GM12891 (cell line): ENCODE data around the gene CCDC18.

ENCODE experiments used
- PAX5 ChIP-seq: IDR thresholded peaks from 2 replicates; pipeline ENCODE4 v1.6.1; 2011; ENCODE audit warnings: low read length, moderate library complexity, mild to moderate bottlenecking; ENCODE audit not compliant: insufficient read depth, severe bottlenecking
- POLR2A ChIP-seq: IDR thresholded peaks from 2 replicates; pipeline ENCODE4 v1.6.1; 2011; ENCODE audit warnings: low read depth, low read length, control low read depth
- POLR2AphosphoS5 ChIP-seq: IDR thresholded peaks from 2 replicates; pipeline ENCODE4 v1.6.1; 2011; ENCODE audit warnings: low read depth, low read length, control low read depth
- POU2F2 ChIP-seq: IDR thresholded peaks from 2 replicates; pipeline ENCODE4 v1.6.1; 2011; ENCODE audit warnings: low read depth, mild to moderate bottlenecking, control low read depth, low read length, moderate library complexity
- SPI1 ChIP-seq: IDR thresholded peaks from 2 replicates; pipeline ENCODE4 v1.6.1; 2011; ENCODE audit warnings: low read depth, low read length, control low read depth
- TAF1 ChIP-seq: IDR thresholded peaks from 2 replicates; pipeline ENCODE4 v1.6.1; 2011; ENCODE audit warnings: low read depth, low read length, control low read depth

DNA sequence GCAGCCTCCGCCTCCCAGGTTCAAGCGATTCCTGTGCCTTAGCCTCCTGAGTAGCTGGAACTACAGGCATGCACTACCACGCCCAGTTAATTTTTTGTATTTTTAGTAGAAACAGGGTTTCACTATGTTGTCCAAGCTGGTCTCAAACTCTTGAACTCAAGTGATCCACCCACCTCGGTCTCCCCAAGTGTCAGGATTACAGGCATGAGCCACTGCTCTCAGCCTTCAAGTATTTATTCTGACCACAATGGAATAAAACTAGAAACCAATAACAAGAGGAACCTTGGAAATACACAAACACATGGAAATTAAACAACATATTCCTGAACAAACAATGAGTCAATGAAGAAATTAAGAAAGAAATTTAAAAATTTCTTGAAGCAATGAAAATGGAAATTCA is 132.5 kb downstream of the CCDC18 start:
- TF ChIP-seq SPI1 (no peak), POLR2AphosphoS5 (no peak), POLR2A (no peak), TAF1 (no peak), POU2F2 (no peak), PAX5 (no peak)
